Middle frontal gyrus (tissue), 1 donor: ENCODE results near the gene IGFL3.

ENCODE experiments used
- DNase-seq: peaks from one replicate; pipeline ENCODE4 v3.0.0-alpha.2; 2015; ENCODE audit warnings: low spot score; ENCODE audit errors: extremely low spot score

IGFL3 gene

DNA sequence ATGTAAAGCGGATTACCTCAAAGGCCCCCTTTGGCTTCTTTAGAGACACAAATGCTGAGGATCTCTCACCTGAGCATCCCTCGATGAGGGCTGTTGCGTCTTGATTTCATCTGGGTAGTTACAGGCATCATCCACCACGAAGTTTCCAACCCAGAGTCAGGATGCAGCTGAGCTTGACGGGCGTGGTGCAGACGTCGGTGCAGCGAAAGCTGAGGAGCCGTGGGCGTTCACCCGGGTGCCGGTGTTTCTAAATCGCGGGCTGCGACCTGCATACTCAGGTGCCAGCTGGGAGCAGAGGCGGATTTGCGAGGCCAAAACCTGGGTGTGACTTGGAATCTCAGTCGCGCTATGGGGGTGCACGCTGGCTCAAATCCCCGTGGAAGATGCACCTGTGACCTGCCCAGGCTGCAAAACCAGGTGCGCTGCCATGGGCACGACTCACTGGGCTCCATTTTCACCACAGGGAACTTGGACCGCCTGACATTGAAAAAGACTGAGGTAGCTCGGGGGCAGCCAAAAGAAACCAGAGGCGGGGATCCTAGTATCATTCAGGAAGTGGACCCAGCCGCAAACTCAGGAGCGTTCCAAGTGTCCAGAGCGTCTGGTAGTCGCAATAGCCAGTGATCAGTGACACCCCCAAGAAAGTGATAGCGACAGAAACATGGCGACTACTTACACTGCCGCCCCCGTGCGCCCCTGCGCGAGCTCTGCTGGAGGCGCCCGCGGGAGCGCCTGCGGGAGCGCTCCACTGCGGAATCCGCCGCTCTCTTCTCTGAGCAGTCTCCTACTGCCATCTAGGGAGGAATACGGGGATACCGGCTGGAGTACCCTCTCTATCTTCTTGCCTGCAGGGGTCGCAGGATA lies 47.3 kb downstream of the IGFL3 start:
- peak; percentile 77 for DNase-seq

DNA sequence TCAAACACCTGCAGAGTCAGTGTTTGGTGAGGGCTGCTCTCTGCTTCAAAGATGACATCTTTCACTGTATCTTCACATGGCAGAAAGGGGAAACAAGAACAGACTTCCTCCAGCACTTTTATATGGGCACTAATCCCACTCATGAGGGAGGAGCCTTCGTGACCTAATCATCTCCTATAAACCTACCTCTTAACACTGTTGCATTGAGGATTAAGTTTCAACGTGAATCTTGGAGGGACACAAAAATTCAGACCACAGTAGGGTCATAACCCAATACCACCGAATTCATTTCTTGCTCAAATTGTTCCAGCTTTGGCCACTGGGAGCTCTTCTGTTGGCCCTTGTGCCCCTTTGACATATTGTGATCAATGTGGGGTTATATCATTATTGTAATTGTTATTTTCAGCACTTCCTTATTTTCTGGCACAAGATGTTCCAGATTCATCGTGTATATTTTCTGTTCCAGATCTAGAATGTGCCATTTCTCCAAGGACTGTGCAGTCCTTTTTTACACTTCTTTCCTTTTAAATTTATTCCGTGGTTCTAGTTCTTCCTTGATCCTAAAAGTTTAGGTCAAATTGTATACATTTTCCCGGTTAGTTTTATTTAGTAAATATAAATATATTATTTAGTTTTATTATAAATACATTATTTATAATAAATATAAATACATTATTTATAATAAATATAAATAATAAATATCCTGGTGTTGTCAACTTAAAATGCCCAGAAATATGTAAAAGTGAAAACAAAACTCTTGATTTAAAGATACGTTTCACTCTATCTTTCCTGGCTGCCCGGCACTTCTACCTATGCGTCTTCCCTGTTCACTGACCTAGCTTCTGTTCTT lies 48.2 kb downstream of the IGFL3 start:
- no peak for DNase-seq

DNA sequence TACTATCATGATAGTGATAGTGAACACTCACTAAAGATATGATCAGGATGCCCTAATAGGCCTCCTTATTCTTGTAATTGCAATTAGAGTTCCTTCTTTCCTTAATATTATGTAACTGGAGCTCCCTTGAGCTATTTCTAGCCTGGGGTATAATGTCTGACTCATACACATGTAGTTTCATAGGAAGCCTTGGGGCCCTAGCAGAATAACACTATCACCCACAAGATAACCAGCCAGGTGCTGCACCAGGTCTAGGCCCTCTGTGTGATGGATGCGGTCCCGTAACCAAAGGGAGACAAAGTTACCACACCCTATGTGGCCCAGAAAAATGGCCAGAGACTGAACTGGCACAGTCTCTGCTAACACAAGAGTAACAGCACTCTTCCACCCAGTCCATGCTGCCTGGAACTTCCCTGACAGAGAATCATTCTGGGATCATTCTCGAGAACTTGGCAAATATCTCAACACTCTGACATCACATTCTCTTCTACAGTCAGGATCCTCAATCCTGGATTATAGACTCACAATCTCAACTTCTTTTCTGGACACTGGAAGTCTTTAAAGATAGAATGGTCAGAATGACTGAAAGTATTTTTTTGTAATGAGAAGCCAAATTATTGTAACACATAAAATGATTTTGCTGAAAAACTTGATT lies 51.1 kb downstream of the IGFL3 start:
- DNase-seq, result no peak
